DOHH2 (cell line): ENCODE results near the gene ZNF813.

Experiments
- CTCF ChIP-seq: fragments of 200-600 bp; sonication (generic); IDR thresholded peaks from one replicate; pipeline ENCODE4 v1.5.1; 2014; ENCODE audit warnings: antibody characterized with exemption, mild to moderate bottlenecking, low read depth, low read length; ENCODE audit not compliant: poor library complexity, severe bottlenecking
- EZH2phosphoT487 ChIP-seq: fragments of 200-600 bp; sonication (generic); IDR thresholded peaks from 2 replicates; pipeline ENCODE4 v1.6.1; 2017; ENCODE audit warnings: borderline replicate concordance, mild to moderate bottlenecking, antibody characterized with exemption, low read length, moderate library complexity, mixed read lengths

- TF ChIP-seq CTCF (no peak), EZH2phosphoT487 (no peak)
Observed at GRCh38 chr19:53509845-53510244, 42.3 kb downstream of the ZNF813 start.
